AG09309 (cell line): Measurements from ENCODE around the gene RABGAP1L.
"Not testable (repeated sequence)": the region's sequence is repeated elsewhere in the genome, so short reads cannot be mapped to it uniquely, and the experiment has no call there.

ENCODE experiments used
- DNase-seq: peaks from one replicate; pipeline ENCODE4 v3.0.0-alpha.2; 2010; ENCODE audit warnings: low read depth
- H3K4me3 ChIP-seq: 2 replicates; pipeline ENCODE4 v1.5.1; 2011; ENCODE audit warnings: mild to moderate bottlenecking, low read depth, low read length, moderate library complexity; ENCODE audit not compliant: control insufficient read depth
- TF ChIP-seq, protein P1 (sequence below): IDR thresholded peaks from 2 replicates; pipeline ENCODE4 v1.5.1; 2011; ENCODE audit warnings: mild to moderate bottlenecking, low read depth, low read length, inconsistent platforms; ENCODE audit not compliant: insufficient read depth, control insufficient read depth; ENCODE audit errors: missing control alignments

RABGAP1L gene

GRCh38 chr1:174568551-174568950, 409.2 kb downstream of the RABGAP1L start:
- H3K4me3 ChIP-seq: no peak overlapping the region
- DNase-seq: no peak
- TF ChIP-seq, protein P1, sequence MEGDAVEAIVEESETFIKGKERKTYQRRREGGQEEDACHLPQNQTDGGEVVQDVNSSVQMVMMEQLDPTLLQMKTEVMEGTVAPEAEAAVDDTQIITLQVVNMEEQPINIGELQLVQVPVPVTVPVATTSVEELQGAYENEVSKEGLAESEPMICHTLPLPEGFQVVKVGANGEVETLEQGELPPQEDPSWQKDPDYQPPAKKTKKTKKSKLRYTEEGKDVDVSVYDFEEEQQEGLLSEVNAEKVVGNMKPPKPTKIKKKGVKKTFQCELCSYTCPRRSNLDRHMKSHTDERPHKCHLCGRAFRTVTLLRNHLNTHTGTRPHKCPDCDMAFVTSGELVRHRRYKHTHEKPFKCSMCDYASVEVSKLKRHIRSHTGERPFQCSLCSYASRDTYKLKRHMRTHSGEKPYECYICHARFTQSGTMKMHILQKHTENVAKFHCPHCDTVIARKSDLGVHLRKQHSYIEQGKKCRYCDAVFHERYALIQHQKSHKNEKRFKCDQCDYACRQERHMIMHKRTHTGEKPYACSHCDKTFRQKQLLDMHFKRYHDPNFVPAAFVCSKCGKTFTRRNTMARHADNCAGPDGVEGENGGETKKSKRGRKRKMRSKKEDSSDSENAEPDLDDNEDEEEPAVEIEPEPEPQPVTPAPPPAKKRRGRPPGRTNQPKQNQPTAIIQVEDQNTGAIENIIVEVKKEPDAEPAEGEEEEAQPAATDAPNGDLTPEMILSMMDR: no peak

DNA sequence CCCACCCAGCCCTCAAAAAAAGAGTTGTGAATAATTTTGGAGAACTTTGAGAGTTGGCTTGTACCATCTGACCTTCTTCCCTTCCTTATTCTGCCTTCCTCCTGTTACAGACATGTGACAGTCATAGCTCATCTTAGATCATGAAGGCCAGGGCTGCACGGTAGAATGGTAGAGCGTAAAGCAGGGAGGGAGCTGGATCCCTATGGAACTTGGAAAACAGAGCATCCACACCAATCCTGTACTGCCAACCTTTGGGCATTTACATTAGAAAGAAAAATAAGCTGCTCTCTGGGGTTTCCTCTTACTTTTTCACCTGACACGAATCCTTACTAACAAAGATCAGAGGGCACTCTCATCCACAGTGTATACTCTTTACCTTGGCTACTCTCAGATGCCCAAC, 409.9 kb downstream of the RABGAP1L start:
- no peak overlapping the region for H3K4me3 ChIP-seq
- TF ChIP-seq, protein P1: no peak
- DNase-seq: no peak

GRCh38 chr1:174572771-174573170, 413.5 kb downstream of the RABGAP1L start:
- TF ChIP-seq, protein P1: no peak
- no peak overlapping the region for H3K4me3 ChIP-seq
- DNase-seq: no peak

DNA sequence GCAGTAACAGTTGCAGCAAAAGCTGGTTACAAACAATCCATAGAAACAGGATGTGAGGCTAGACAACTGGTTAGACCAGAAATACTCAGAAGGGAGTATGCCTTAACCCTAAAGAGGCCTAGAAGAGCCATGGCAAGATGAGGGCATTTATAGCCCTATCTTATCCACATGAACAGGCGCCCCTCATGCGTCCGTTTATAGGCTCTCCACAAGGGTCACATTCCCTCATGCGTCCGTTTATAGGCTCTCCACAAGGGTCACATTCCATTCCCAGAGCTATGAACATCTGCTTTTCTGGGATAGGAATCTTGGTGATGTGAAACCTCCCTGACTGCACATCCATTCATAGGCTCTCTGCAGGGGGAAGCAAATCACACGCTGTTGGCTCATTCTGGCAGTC, 416.8 kb downstream of the RABGAP1L start:
- DNase-seq, H3K4me3 ChIP-seq: not testable (repeated sequence)

DNA sequence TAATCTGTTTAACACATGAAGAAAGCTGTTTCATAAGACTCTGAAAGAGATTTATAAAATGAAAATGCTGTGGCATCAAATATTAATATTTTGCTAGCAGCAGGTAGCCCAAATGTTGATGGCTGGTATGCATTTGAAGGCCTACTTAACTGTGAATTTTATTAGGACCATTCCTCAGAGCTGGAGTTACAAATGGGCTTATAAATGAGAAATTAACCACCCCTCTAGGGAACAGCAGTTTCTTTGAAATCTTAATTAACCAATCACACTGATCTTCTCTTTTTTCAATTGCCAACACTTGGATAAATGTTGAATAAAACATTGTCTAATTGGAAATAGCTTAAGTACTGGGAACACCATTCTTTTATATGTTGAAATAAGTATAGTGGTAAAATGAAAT, 418.4 kb downstream of the RABGAP1L start:
- TF ChIP-seq, protein P1: no peak
- DNase-seq: no peak
- no peak overlapping the region for H3K4me3 ChIP-seq

DNA sequence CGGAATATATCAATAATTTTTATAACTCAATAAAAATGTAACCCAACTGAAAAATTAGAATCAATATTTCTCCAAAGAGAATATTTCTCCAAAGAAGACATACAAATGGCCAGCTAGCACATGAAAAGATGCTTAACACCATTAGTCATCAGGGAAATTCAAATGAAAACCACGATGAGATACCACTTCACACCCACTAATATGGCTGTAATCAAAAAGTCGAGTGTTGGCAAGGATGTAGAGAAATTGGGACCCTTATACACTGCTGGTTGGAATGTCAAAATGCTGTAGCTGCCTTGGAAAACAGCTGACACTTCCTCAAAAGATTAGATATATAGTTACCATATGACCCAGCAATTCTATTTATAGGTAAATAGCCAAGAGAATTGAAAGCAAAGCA, 421.5 kb downstream of the RABGAP1L start:
- TF ChIP-seq, protein P1: no peak

GRCh38 chr1:174583316-174583715, 424.0 kb downstream of the RABGAP1L start:
- no peak for DNase-seq
- TF ChIP-seq, protein P1: no peak
- H3K4me3 ChIP-seq: no peak overlapping the region

More for the DNA sequence above, 421.5 kb downstream of the RABGAP1L start:
- no peak overlapping the region for H3K4me3 ChIP-seq
- no peak for DNase-seq

GRCh38 chr1:174584071-174584470, 424.8 kb downstream of the RABGAP1L start:
- TF ChIP-seq, protein P1: no peak
- H3K4me3 ChIP-seq: no peak overlapping the region
- DNase-seq: no peak

- not testable (repeated sequence) for DNase-seq, H3K4me3 ChIP-seq
Observed at GRCh38 chr1:174588618-174589017, 429.3 kb downstream of the RABGAP1L start.
